Smooth muscle cell (in vitro differentiated cells): ENCODE results near the gene RIPOR3. TPM values are rescaled to one million over a fixed set of nuclear protein-coding genes. Genes with fewer than 3 reads are reported as not detected.

ENCODE experiments used
- DNase-seq: peaks from one replicate; lab custom pipeline; 2025; ENCODE audit not compliant: unreplicated experiment; lab: John Stamatoyannopoulos, UW
- H2AFZ ChIP-seq: fragments of 200-600 bp; sonication (generic); 2 replicates; pipeline ENCODE4 v1.6.0; 2016; ENCODE audit warnings: antibody characterized with exemption, low read depth, mild to moderate bottlenecking
- H3F3A ChIP-seq: fragments of 200-600 bp; sonication (generic); 2 replicates; pipeline ENCODE4 v1.6.0; 2017; ENCODE audit warnings: antibody characterized with exemption, low read depth
- H3K27ac ChIP-seq: fragments of 200-600 bp; sonication (generic); 2 replicates; pipeline ENCODE4 v1.5.1; 2016; ENCODE audit warnings: low read depth, mild to moderate bottlenecking
- H3K27me3 ChIP-seq: fragments of 200-600 bp; sonication (generic); 2 replicates; pipeline ENCODE4 v1.6.1; 2016; ENCODE audit warnings: low read depth, mild to moderate bottlenecking
- H3K36me3 ChIP-seq: fragments of 200-600 bp; sonication (generic); 2 replicates; pipeline ENCODE4 v1.5.1; 2016; ENCODE audit warnings: low read depth
- H3K4me1 ChIP-seq: fragments of 200-600 bp; sonication (generic); 2 replicates; pipeline ENCODE4 v1.5.1; 2016; ENCODE audit warnings: low read depth
- H3K4me2 ChIP-seq: fragments of 200-600 bp; sonication (generic); 2 replicates; pipeline ENCODE4 v1.6.0; 2016; ENCODE audit warnings: mild to moderate bottlenecking
- H3K4me3 ChIP-seq: fragments of 200-600 bp; sonication (generic); 2 replicates; pipeline ENCODE4 v1.5.1; 2016; ENCODE audit warnings: mild to moderate bottlenecking
- H3K79me2 ChIP-seq: fragments of 200-600 bp; sonication (generic); 2 replicates; pipeline ENCODE4 v1.6.0; 2016; ENCODE audit warnings: low read depth, mild to moderate bottlenecking
- H3K9ac ChIP-seq: fragments of 200-600 bp; sonication (generic); 2 replicates; pipeline ENCODE4 v1.6.0; 2016; ENCODE audit warnings: low read depth
- H3K9me3 ChIP-seq: fragments of 200-600 bp; sonication (generic); replicated peaks from 2 replicates; pipeline ENCODE4 v1.5.1; 2016; ENCODE audit warnings: low read depth
- H4K20me1 ChIP-seq: fragments of 200-600 bp; sonication (generic); 2 replicates; pipeline ENCODE4 v1.6.0; 2016; ENCODE audit warnings: low read depth
- CTCF ChIP-seq: fragments of 200-600 bp; sonication (generic); IDR thresholded peaks from 2 replicates; pipeline ENCODE4 v1.5.1; 2017; ENCODE audit warnings: borderline replicate concordance, mild to moderate bottlenecking, antibody characterized with exemption; ENCODE audit not compliant: insufficient read depth, poor library complexity, severe bottlenecking
- WGBS: methylation state at CpG from one replicate; pipeline ENCODE4 v1.1.7; 2016; ENCODE audit warnings: low lambda C conversion rate; 5-methylcytosine and 5-hydroxymethylcytosine counted together
- polyA plus RNA-seq: library from polyadenylated mRNA; unstranded; fragments of >200 nt; fragmentation: Nextera tagmentation; extraction: Ambion mirVana; gene quantifications from 2 replicates; pipeline ENCODE4 v1.2.1, GENCODE V29; 2016
- total RNA-seq: library from RNA; depleted of rRNA; stranded (reverse); fragments of >200 nt; gene quantifications from 2 replicates; pipeline ENCODE4 v1.2.3, GENCODE V29; 2014

The RIPOR3 gene
- total and polyA plus RNA-seq, 2 experiments from 2014 or later = 0.18 to 1.2 TPM

GRCh38 chr20:50560867-50561266, 130.5 kb downstream of the RIPOR3 start:
- WGBS = 40% methylated on average over 5 of the region's 5 CpGs
- H3K9ac ChIP-seq = peak overlapping the region; percentile 74
- H3K9me3 ChIP-seq = no peaks in the 10 kb centered on the region
- H3K27ac ChIP-seq = peak overlapping the region; percentile 98
- DNase-seq = no peak
- no peak overlapping the region for H2AFZ ChIP-seq
- H3K79me2 ChIP-seq = peaks cover 59% of the 10 kb centered on the region
- peaks cover 20% of the 10 kb centered on the region for H3F3A ChIP-seq
- H3K4me2 ChIP-seq = peak overlapping the region; percentile 70
- peaks cover 20% of the 10 kb centered on the region for H3K4me1 ChIP-seq
- peak overlapping the region; percentile 7 for H3K4me3 ChIP-seq
- no peaks in the 10 kb centered on the region for H3K36me3 ChIP-seq
- no peaks in the 10 kb centered on the region for H3K27me3 ChIP-seq
- no peak for TF ChIP-seq CTCF
- H4K20me1 ChIP-seq = peaks cover 26% of the 10 kb centered on the region

GRCh38 chr20:50559856-50560638, 131.3 kb downstream of the RIPOR3 start:
- Histone ChIP-seq H3K9me3 (no peaks in the 10 kb centered on the region), H3K4me2 (peak overlapping the region; percentile 70), H2AFZ (no peak overlapping the region), H4K20me1 (peaks cover 30% of the 10 kb centered on the region), H3K9ac (peak overlapping the region; percentile 74), H3F3A (peaks cover 20% of the 10 kb centered on the region), H3K36me3 (no peaks in the 10 kb centered on the region), H3K4me3 (no peak overlapping the region), H3K4me1 (peaks cover 20% of the 10 kb centered on the region), H3K27me3 (no peaks in the 10 kb centered on the region), H3K27ac (peak overlapping the region; percentile 98), H3K79me2 (peaks cover 59% of the 10 kb centered on the region)
- 68% methylated on average over 8 of the region's 8 CpGs for WGBS
- DNase-seq = no peak
- no peak for TF ChIP-seq CTCF

- Histone ChIP-seq H3K4me1 (peaks cover 20% of the 10 kb centered on the region), H3K4me2 (peak overlapping the region; percentile 52), H3K36me3 (no peaks in the 10 kb centered on the region), H3K27ac (peak overlapping the region; percentile 98), H3F3A (peaks cover 20% of the 10 kb centered on the region), H3K4me3 (no peak overlapping the region), H2AFZ (no peak overlapping the region), H3K9ac (no peak overlapping the region), H3K9me3 (no peaks in the 10 kb centered on the region), H3K79me2 (peaks cover 64% of the 10 kb centered on the region), H4K20me1 (peaks cover 31% of the 10 kb centered on the region), H3K27me3 (no peaks in the 10 kb centered on the region)
- no peak for TF ChIP-seq CTCF
- no peak for DNase-seq
- WGBS = 95% methylated on average over 6 of the region's 6 CpGs
These were observed 132.2 kb downstream of the RIPOR3 start for GRCh38 chr20:50559149-50559548.
